ENCODE measurements around the gene MRPS24.

DNA sequence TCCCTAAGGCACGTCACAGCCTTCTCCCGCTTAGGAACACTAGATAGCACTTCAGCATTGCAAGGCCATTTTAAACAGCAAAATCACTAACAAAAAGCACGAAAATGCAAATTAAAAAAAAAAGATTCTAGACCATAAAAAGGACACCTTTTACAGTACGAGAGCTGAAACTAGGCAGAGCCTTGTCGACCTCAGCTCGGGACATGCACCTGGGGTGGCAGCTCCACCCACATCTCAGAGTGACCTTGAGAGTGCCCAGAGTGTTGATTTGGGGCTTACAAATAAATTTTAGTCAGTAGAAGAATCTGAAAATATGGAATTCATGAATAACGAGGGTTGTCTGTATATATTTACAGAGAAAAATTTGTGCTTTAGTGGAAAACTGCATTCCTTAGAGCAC, 1.1 kb downstream of the MRPS24 start:
- no peak for TF ChIP-seq SPI1 (IDR thresholded peaks at IDR 0.05; ENCODE audit: low read depth, low read length)
- no peak for TF ChIP-seq PAX5 (IDR thresholded peaks at IDR 0.05; ENCODE audit: insufficient read depth, low read length, severe bottlenecking)
- no peak for TF ChIP-seq POLR2A (IDR thresholded peaks at IDR 0.05; ENCODE audit: low read depth, low read length)
- TF ChIP-seq POLR2AphosphoS5 (IDR thresholded peaks at IDR 0.05; ENCODE audit: low read depth, low read length) = no peak
